Fibroblast of skin of left quadriceps (primary cell): ENCODE measurements around the gene NCEH1.
A peak's percentile ranks its signal among the peaks of the same experiment; 100 is the strongest.
"Not testable (repeated sequence)": the region's sequence is repeated elsewhere in the genome, so short reads cannot be mapped to it uniquely, and the experiment has no call there.

Experiments used
- DNase-seq, 2 experiments: peaks; one replicate each; pipeline ENCODE4 v3.0.0-alpha.2; 2013; ENCODE audit warnings: low read depth in 2 of 2

The NCEH1 gene

DNA sequence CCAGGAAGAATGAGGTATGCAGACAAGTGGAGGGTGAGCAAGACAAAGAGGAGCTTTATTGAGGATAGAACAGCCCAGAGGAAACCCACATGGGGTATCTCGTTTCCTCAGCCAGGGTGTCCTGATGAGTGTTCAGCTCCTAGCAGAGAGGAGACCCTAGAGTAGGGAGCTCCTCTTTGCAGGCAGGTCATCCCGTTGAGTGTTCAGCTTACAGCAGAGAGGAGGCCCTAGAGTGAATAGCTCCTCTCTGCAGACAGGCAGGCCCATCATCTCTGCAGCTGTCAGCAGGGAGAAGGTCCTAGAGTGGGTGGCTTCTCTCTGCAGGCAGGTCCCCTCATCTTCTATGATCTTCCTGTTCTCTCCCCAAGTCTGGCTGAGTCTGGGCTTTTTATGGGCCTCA, 97.0 kb downstream of the NCEH1 start:
- DNase-seq: no peak

DNA sequence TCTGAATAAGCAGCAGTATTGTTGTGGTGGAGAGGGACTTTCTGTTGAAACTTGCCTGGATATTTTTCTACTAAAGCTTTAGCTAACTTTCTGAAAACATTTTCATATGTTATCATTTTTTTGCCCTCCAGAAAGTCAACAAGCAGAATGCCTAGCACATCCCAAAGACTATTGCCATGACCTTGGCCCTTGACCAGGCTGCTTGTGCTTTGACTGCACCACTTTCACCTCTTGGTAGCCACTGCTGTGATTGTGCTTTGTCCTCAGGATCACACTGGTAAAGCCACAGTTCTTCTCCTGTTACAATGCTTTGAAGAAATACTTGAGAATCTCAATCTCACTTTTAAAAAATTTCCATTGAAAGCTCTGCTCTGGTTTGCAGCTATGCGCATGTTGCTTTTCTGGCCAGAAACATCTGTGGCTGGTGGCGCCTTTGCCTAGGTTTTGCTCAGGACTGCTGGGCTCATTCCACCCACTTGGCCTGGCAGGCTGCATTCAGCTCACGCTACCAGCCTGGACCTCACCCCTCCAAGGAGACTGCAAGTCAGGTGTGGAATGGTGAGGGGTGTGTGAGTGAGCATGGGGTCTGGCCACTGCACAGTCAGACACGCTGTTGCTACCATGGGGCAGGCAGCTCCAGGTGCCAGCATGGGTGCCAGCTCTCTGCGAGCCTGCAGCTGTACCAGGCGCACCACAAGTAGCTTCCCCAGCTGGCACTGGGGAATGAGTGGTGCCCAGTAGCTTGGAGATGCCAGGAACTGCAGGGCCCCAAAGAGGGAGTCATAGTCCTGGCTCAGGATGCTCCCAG, 97.8 kb downstream of the NCEH1 start:
- no peak for DNase-seq

DNA sequence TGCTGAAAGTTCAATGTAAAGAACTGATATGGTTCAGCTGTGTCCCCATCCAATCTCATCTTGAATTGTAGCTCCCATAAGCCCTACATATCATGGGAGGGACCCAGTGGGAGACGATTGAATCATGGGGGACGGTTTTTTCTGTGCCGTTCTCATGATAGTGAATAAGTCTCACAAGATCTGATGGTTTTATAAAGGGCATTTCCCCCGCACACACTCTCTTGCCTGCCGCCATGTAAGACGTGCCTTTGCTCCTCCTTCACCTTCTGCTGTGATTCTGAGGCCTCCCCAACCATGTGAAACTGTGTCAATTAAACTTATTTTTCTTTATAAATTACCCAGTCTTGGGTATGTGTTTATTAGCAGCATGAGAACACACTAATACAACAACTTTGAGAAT, 101.1 kb downstream of the NCEH1 start:
- DNase-seq: no peak

DNA sequence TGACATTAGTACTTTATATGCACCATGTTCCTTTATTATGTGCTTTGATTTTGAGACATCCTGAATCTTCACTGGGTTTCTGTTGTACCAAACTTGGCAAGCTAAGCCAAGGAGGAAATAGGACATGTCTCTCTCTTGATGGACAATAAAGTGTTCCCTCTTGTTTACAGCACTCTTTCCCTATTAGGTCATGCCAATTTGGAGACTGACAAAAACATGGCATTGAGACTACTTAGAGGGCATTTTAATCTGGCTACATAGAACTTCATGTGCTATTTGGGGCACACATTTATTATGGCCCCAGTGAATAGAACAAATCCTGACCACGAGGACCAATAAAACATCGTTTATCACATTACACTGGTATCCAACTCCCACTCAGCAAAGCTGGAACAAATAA, 102.3 kb downstream of the NCEH1 start:
- no peak for DNase-seq

DNA sequence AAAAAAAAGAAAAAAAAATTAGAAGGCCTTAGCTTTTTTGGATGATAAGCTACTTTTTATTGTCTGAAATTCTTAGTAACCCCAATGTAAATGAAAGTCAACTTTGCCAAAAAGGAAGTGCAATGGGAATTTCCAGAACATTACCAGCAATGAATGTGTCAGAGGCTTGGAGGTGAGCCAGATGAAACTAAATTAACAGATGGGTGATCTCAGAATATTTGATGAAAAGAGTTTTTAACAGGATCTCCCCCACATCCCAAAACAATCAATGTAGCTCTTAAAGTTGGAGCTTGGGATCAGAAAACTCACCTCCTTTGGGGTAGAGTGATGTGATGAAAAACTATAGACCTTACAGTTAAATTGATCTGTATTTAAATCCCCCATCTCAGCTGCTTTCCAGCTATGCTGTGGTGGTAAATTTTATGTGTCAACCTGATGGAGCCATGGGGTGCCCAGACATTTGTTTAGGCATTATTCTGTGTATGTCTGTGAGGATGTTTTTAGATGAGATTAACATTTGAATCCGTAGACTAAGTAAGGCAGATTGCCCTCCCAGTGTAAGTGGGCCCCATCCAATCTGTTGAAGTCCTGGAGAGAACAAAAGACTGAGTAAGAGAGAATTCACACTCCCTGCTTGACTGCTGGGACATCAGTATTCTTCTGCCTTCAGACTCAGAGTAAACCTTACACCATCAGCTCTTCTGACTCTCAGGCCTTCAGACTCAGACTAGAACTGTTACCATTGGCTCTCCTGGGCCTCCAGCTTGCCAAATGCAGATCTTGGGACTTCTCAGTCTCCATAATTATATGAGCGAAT, 103.4 kb downstream of the NCEH1 start:
- DNase-seq: peak; percentile 83 to 84

DNA sequence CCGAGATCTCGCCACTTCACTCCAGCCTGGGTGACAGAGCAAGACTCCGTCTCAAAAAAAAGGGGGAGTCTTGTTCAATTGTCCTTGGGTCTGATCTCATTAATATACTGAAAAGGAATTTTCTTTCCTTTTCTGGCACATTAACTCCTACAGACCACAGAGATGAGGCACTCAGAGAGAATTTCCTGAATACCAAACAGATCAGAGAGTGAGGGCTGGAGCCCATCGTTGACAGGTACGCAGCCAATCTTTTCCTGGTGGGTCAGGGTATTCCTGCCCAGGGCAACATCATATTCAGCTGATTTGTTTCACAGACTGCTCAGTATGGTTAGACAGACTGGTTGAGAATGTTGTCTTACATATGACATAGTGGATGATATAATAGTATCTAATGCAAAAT, 104.8 kb downstream of the NCEH1 start:
- peak in 1 of 2 experiments; percentile 31 for DNase-seq

DNA sequence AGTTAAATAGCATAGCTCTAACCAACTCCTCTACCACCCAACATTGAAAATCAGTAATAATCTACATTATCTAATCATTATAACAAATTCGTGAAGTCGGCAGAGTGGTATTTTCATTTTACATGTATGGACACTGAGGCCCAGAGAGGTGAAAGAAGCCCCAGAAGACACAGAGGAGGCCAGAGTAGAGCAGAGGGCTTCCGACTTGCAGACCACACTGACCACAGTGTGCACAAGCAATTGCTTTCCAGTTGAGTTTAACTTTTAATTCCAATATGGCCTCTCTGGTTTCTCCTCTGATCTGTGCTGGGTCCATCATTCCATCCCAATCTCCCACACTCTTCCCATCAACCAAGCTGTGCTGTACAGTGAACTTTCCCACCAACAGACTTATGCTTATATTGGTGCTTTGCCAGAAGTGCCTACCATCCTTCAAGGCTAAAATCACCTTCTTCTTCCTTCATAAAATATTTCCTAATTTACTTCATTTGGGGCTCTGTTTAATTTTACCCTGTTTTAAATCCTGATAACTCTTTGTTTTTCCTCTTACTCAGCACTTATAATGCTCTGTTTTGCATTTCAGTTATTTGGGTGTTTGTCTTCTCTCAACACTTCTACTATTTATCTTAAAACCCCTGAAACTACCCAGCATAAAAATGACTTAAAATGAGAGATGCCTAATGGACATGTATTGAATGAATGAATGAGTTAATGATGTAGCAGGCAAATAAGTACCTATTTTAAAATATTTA, 105.8 kb downstream of the NCEH1 start:
- DNase-seq: no peak

DNA sequence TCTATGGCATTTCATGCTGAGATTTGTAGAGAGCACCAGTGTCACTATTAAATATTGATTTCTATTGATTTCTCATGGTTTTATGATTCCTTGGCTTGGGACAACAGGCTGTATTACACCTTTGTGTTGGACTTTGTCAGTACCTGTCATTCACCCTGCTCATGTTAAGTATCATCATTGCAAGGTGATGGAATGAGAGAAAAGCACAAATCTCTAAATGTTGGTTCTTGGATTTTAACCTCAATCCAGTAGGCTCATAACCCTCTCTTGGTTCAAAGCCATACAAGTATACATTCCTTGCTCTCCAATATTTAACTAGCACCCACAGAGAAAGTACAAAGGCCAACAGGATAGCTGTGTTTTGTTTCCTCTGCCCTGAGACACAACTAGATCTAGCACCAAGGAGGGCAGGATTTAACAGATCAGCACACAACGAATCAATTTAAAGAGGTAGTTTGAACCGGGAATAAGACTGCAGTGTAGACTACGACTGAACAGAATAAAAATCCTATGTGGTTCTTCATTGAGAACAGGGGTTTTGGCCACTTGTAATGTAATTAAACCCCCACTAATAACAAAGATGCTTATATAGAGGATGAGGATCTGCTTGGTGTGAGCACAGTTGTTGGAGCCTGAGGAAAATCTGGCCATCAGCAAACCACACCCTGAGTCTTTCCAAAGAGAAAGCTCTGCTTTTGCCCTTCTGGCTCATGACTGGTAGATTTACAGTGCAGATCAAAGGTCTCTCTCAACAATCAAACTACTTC, 109.6 kb downstream of the NCEH1 start:
- no peak for DNase-seq

DNA sequence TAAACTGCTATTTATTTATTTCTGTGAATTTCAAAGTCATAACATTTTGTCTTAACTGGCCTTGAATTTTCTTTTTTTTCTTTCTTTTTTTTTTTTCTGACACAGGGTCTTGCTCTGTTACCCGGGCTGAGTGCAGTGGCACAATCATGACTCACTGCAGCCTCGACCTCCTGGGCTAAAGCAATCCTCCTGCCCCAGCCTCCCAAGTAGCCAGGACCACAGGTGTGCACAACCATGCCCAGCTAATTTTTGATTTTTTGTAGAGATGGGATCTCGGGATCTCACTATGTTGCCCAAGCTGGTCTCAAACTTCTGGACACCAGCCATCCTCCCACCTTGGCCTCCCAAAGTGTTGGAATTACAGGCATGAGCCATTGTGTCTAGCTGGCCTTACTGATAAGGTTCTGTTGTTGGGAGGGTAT, 110.2 kb downstream of the NCEH1 start:
- DNase-seq: no peak

DNA sequence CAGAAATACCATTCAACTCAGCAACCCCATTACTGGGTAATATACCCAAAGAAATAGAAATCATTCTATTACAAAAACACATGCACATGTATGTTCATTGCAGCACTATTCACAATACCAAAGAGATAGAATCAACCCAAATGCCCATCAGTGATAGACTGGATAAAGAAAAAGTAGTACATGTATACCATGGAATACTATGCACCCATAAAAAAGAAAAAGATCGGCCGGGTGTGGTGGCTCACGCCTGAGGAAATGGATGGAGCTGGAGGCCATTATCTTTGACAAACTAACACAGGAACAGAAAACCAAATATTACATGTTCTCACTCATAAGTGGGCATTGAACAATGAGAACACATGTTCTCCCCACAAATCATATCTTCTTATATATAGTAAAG, 112.0 kb downstream of the NCEH1 start:
- DNase-seq: no peak

DNA sequence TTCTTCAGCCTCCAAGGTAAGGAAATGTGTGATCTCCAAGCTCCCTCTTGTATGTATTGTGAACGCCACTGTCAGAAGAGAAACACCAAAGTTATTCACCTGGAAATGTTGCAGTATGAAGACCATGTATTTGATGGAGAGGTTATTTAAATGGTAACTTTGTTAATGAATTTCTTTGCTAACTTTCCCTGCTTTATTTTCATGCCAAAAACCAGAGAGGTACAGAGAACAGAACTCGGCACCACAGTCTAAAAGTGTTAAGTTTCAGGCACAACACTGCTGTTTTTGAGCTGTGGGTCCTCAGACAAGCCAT, 114.5 kb downstream of the NCEH1 start:
- no peak for DNase-seq

DNA sequence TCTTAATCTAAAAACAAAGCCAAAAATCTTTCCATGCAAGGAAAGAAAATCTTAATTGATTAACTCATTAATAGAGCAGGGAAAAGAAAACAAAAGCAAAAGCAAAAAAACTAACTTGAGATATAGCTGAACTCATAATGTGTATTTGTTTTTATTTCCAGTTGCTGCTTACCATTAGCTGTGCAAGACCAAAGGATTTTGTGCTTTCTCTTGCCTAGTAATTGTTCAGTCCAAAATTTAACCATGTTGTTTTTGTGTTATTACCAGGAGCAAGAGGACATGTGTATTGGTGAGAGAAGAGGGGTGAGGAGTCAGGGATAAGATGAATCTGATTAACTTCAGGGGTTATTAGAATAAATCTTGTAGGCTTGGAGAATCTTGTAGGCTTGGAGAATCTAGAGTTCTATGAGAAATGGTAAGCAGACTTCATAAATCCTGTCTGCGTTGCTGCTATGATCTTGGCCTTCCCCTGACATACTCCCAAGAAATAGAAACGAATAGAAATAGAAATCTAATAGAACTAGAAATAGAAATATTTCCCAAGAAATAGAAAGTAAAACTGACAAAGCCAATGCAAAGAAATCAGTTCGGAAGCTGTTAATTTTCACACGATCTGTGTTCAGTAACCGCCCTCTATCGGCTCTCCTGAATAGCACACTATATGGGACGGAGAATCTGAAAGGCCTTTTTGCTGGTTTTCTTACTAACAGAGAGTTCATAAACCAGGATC, 115.0 kb downstream of the NCEH1 start:
- peak; percentile 24 to 31 for DNase-seq

DNA sequence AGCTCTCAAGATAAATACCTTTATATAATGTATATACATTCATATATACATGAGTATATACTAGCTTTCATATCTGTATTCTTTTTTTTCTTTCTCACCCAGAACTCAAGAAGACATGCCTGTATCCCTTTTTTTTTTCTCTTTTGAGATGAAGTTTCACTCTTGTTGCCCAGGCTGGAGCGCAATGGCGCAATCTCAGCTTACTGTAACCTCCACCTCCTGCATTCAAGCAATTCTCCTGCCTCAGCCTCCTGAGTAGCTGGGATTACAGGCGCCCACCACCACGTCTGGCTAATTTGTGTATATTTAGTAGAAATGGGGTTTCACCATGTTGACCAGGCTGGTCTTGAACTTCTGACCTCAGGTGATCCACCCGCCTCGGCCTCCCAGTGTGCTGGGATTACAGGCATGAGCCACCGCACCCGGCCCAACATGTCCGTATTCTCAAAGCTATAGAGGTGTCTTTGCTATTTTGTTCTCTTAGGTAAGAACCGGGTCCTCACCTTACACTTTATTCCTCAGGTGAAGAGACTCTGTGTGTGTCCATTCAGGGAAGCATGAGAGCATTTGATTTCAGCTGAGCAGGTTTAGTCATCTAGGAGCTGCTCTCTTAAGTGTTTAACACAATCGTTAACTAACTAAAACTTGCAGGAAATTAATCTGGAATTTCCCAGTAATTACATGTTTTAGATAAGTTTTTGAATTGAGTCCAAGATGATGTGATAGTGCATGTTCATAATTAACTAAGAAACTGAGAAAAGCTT, 115.8 kb downstream of the NCEH1 start:
- DNase-seq: not testable (repeated sequence)

DNA sequence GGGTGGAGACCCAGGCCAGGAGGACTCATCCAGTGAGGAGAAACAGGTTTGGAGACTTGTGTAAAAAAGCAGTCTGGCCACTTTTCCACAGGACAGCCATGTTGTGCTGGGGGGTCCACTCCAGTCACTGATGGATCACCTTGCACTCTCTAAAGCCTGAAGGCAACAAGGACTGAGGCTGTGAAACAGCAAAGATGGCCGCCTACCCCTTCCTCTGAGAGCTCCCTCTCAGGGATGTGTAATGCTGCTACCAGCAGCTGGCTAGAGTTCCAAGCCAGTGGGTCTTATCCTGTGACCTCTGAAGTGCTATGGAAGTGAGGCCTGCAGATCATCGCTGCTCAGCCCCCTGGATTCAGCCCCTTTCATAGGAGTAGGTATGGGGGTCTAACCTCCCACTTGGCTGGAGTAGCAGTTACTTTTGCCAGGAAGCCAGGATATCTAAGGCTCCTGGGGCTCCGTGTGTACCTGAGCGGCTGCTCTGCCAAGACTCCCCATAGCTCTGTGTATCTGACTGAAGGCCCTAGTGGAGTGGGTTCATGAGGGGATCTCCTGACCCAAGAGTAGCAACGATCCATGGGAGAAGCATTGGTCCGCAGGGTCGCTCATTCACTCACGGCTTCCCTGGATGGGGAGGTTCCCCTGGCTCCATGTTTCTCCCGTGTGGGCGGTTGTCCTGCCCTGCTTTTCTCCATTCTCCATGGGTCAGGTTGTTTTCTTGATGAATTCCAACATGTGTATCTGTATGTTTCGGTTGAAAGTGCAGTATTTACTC, 117.8 kb downstream of the NCEH1 start:
- DNase-seq: no peak

DNA sequence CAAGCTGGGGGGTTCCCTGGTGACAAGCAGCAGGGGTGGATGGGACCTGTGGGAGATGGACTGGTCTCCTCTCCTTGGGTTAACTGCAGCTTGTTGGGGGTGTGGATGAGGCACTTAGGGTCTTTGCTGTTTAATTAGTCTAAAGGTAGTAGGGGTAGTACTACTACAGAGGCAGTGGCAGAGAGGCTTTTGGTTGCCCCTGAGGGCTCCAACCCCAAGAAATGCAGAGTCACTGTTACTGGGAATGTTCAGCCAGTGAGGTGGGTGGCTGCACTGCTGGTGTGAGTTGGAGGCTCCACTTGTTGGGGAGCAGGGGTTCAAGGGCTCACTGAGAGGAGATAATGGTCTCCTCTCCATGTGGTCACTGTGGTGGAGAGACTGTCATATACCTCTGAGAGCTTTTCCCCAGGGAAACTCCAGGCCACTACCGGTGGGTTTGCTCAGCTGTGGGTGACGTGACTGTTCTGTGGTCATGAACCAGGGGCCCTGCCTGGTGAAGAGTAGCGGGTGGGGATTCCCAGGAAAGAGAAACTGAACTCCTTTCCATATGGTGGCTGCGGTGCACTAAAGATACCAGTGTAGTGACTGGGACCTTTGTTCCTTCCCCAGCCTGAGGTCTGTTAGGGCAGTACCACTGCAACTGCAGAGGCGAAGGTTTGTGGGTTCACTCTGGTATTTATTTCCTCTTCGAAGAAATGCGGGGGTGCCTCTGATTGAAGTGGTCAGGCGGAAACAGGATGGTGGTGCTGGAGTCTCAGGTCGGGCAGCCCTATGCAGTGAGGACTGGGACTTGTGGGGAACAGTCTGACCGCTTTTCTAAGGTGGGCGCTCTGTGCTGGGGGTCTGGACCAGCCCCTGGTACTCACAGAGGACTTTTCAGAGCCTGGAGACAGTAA, 118.7 kb downstream of the NCEH1 start:
- DNase-seq: no peak

DNA sequence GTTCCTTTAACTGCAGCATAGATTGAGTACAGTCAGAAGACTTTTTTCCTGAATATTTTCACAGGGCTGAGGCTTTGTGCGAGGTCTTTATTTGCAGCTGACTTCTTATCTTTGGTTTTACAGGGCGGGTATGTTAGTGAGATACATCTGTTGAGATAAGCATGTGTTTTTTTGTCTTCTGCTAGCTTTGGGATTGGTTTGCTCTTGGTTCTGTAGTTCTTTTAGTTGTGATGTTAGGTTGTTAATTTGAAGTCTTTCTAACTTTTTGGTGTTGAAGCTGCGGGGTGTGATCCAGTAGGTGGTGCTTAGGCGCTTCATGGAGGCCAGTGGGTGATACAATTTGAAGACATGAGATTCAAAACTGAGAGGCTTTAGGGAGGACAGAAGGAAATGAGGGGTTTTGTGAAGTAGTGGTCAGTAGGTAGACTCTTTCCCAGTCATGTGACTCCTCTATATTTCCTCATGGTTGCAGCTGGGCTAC, 119.7 kb downstream of the NCEH1 start:
- DNase-seq: no peak

DNA sequence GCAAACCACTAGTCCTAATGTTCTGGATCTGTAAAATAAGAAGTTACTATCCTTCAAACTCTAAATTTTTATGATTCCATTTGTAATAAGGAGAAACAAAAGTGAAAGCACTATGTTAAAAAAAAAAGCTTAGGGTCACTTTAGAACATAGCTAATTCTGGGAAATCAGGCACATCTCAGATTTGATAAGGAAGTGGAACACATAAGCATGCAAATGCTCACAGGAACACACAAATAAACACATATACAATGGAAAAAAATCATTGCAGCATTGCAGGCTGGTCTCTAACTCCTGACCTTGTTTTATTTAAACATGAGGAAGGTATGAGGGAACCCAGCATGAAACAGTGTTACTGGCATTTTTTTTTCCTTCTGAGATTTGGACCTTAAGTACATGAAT, 124.4 kb downstream of the NCEH1 start:
- DNase-seq: no peak

DNA sequence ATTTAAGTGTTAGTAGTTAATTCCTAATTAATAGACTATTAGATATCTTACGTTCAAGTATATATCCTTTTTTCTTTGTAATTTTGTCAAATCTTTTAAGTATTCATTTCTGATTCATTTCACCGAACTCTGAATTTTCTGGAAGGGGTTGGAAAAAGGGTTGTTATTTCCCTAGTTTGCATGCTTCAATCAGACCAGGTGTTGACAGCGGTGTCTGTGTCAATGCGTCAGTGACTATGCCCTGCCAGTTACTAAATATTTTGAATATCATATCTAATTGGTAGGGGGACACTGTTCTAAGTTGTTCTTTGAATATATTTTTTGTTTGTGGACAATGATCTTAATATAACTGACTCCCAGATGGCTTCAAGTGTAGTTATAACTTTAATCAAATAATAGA, 124.9 kb downstream of the NCEH1 start:
- no peak for DNase-seq
